HUES48 (cell line): Measurements from ENCODE around the gene GSTM3.
"Not testable (repeated sequence)": the region's sequence is repeated elsewhere in the genome, so short reads cannot be mapped to it uniquely, and the experiment has no call there.

Source experiments
- H3K27ac ChIP-seq: one replicate; pipeline ENCODE4 v1.7.0; 2013; ENCODE audit warnings: low read depth, low read length, inconsistent platforms
- H3K27me3 ChIP-seq: 2 replicates; pipeline ENCODE4 v1.6.1; 2013; ENCODE audit warnings: mild to moderate bottlenecking, low read length; ENCODE audit not compliant: control insufficient read depth, insufficient read depth
- H3K36me3 ChIP-seq: 2 replicates; pipeline ENCODE4 v1.6.1; 2013; ENCODE audit warnings: low read length; ENCODE audit not compliant: control insufficient read depth, insufficient read depth
- H3K4me1 ChIP-seq: 2 replicates; pipeline ENCODE4 v1.6.1; 2013; ENCODE audit warnings: mild to moderate bottlenecking, low read length; ENCODE audit not compliant: control insufficient read depth, insufficient read depth
- H3K4me3 ChIP-seq: 2 replicates; pipeline ENCODE4 v1.5.1; 2013; ENCODE audit warnings: mild to moderate bottlenecking, low read depth, low read length
- H3K9ac ChIP-seq: 2 replicates; pipeline ENCODE4 v1.6.1; 2013; ENCODE audit warnings: mild to moderate bottlenecking, low read depth, low read length, moderate library complexity
- H3K9me3 ChIP-seq: 2 replicates; pipeline ENCODE4 v1.6.1; 2013; ENCODE audit warnings: low read length; ENCODE audit not compliant: control insufficient read depth, insufficient read depth

The GSTM3 gene

GRCh38 chr1:109721971-109722370 is 18.9 kb downstream of the GSTM3 start:
- Histone ChIP-seq H3K27ac (no peak overlapping the region), H3K27me3 (no peaks in the 10 kb centered on the region), H3K9ac (no peak overlapping the region), H3K4me3 (no peak overlapping the region), H3K4me1 (no peaks in the 10 kb centered on the region), H3K9me3 (peaks cover 2% of the 10 kb centered on the region; the same call in 1 of the 2 replicates), H3K36me3 (no peaks in the 10 kb centered on the region)

GRCh38 chr1:109721042-109721441 is 19.8 kb downstream of the GSTM3 start:
- Histone ChIP-seq H3K27ac (no peak overlapping the region), H3K4me1 (no peaks in the 10 kb centered on the region), H3K9ac (no peak overlapping the region), H3K27me3 (no peaks in the 10 kb centered on the region), H3K36me3 (no peaks in the 10 kb centered on the region), H3K4me3 (no peak overlapping the region), H3K9me3 (no peaks in the 10 kb centered on the region)

- Histone ChIP-seq H3K36me3 (no peaks in the 10 kb centered on the region), H3K27me3 (no peaks in the 10 kb centered on the region), H3K9ac (no peak overlapping the region), H3K4me1 (no peaks in the 10 kb centered on the region), H3K27ac (no peak overlapping the region), H3K9me3 (no peaks in the 10 kb centered on the region), H3K4me3 (no peak overlapping the region)
Observed at GRCh38 chr1:109719337-109719837, 21.5 kb downstream of the GSTM3 start.

- Histone ChIP-seq H3K36me3 (no peaks in the 10 kb centered on the region), H3K4me3 (no peak overlapping the region), H3K9ac (no peak overlapping the region), H3K4me1 (no peaks in the 10 kb centered on the region), H3K9me3 (no peaks in the 10 kb centered on the region), H3K27ac (no peak overlapping the region), H3K27me3 (no peaks in the 10 kb centered on the region)
Observed at GRCh38 chr1:109718495-109718894, 22.3 kb downstream of the GSTM3 start.

GRCh38 chr1:109717729-109718128 is 23.1 kb downstream of the GSTM3 start:
- H3K36me3 ChIP-seq: no peaks in the 10 kb centered on the region
- H3K4me3 ChIP-seq: no peak overlapping the region
- H3K27me3 ChIP-seq: no peaks in the 10 kb centered on the region
- no peaks in the 10 kb centered on the region for H3K9me3 ChIP-seq
- H3K9ac ChIP-seq: no peak overlapping the region
- no peak overlapping the region for H3K27ac ChIP-seq
- no peaks in the 10 kb centered on the region for H3K4me1 ChIP-seq

- H3K27ac ChIP-seq: no peak overlapping the region
- H3K36me3 ChIP-seq: no peaks in the 10 kb centered on the region
- H3K9ac ChIP-seq: no peak overlapping the region
- no peaks in the 10 kb centered on the region for H3K27me3 ChIP-seq
- H3K9me3 ChIP-seq: no peaks in the 10 kb centered on the region
- no peak overlapping the region for H3K4me3 ChIP-seq
- H3K4me1 ChIP-seq: no peaks in the 10 kb centered on the region
Observed at GRCh38 chr1:109716570-109717090, 24.2 kb downstream of the GSTM3 start.

- H3K4me1 ChIP-seq: no peaks in the 10 kb centered on the region
- no peak overlapping the region for H3K27ac ChIP-seq
- H3K9ac ChIP-seq: no peak overlapping the region
- no peak overlapping the region for H3K4me3 ChIP-seq
- no peaks in the 10 kb centered on the region for H3K9me3 ChIP-seq
- no peaks in the 10 kb centered on the region for H3K27me3 ChIP-seq
- H3K36me3 ChIP-seq: no peaks in the 10 kb centered on the region
Observed at GRCh38 chr1:109716121-109716520, 24.7 kb downstream of the GSTM3 start.

GRCh38 chr1:109714661-109715372 is 26.0 kb downstream of the GSTM3 start:
- H3K4me1 ChIP-seq: no peaks in the 10 kb centered on the region

GRCh38 chr1:109713636-109714035 is 27.2 kb downstream of the GSTM3 start:
- no peaks in the 10 kb centered on the region for H3K4me1 ChIP-seq
- H3K36me3 ChIP-seq: no peaks in the 10 kb centered on the region
- no peak overlapping the region for H3K4me3 ChIP-seq
- no peak overlapping the region for H3K27ac ChIP-seq
- no peaks in the 10 kb centered on the region for H3K9me3 ChIP-seq
- H3K9ac ChIP-seq: no peak overlapping the region
- H3K27me3 ChIP-seq: no peaks in the 10 kb centered on the region

More at GRCh38 chr1:109714661-109715372, 26.0 kb downstream of the GSTM3 start:
- no peak overlapping the region for H3K27ac ChIP-seq
- H3K36me3 ChIP-seq: no peaks in the 10 kb centered on the region
- H3K4me3 ChIP-seq: no peak overlapping the region
- no peak overlapping the region for H3K9ac ChIP-seq
- H3K27me3 ChIP-seq: no peaks in the 10 kb centered on the region
- no peaks in the 10 kb centered on the region for H3K9me3 ChIP-seq

GRCh38 chr1:109712321-109712864 is 28.4 kb downstream of the GSTM3 start:
- H3K9ac ChIP-seq: no peak overlapping the region
- H3K9me3 ChIP-seq: peaks cover 3% of the 10 kb centered on the region; the same call in 1 of the 2 replicates
- H3K36me3 ChIP-seq: no peaks in the 10 kb centered on the region
- no peaks in the 10 kb centered on the region for H3K4me1 ChIP-seq
- H3K4me3 ChIP-seq: no peak overlapping the region
- H3K27me3 ChIP-seq: no peaks in the 10 kb centered on the region
- no peak overlapping the region for H3K27ac ChIP-seq

GRCh38 chr1:109711593-109712320 is 29.1 kb downstream of the GSTM3 start, which contains the start of gene GSTM5:
Gene GSTM5, plus strand, starts transcription at chr1:109712251. Its CDS starts 62 bp downstream, at chr1:109712313.
- not testable (repeated sequence) for H3K27ac ChIP-seq, H3K36me3 ChIP-seq, H3K4me3 ChIP-seq, H3K9ac ChIP-seq, H3K9me3 ChIP-seq, H3K4me1 ChIP-seq, H3K27me3 ChIP-seq
